ENCODE results near the gene FBN2. TPM values are rescaled to one million over a fixed set of nuclear protein-coding genes. Genes with fewer than 3 reads are reported as not detected.

FBN2 gene
- total and polyA plus RNA-seq, 2 donors, result 0.62 to 138 TPM

DNA sequence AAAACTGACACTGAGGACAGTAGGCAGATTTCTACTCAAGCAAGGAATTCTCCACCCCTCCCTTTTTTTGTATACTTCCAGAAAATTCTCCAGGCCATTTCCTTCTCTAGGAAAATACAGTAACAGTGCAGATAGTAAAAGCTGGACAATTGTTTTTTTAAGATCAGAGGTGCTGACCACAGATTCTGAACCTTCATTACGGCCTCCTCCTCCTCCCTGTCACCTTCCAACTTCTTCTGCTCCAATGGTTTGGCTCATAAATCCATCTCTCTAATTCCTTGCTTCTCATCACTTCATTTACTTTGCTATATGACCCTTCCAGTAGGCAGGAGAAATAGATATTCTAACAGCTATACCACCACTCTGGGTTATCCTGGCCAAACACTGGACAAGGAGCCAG lies 220.6 kb downstream of the FBN2 start:
- DNase-seq (ENCODE audit: extremely low spot score), result no peak
- WGBS, result 87% methylated on average over 1 of the region's 1 CpG
- Histone ChIP-seq H3K36me3 (ENCODE audit: insufficient read depth) (no peaks in the 10 kb centered on the region), H3K4me1 (ENCODE audit: insufficient read depth) (no peaks in the 10 kb centered on the region), H3K27ac (ENCODE audit: low read depth) (no peak overlapping the region), H3K4me3 (ENCODE audit: low read depth, low read length) (no peak overlapping the region)

DNA sequence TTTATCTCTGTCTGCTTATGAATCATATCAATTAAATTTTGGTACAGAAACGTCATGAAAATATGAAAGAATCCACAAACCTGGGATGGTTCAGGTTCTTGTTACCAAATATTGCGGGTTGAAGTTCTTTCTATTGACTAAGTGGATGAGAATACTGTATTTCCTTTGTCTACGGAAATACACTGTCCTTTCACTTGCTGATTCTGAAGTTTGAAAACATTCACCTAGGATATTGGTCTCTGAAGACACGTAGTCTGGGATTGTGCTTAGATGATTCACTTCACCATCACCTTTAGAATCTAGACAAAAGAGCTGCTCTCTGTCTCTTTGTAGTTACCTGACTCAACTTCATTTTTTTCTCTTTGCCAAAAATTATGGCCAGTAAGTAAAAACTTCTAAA lies 222.4 kb downstream of the FBN2 start:
- H3K4me1 ChIP-seq (ENCODE audit: insufficient read depth), result no peaks in the 10 kb centered on the region
- H3K4me3 ChIP-seq (ENCODE audit: low read depth, low read length), result no peak overlapping the region
- WGBS, result 94% methylated on average over 4 of the region's 4 CpGs
- DNase-seq (ENCODE audit: extremely low spot score), result no peak
- H3K27ac ChIP-seq (ENCODE audit: low read depth), result no peak overlapping the region
- H3K36me3 ChIP-seq (ENCODE audit: insufficient read depth), result no peaks in the 10 kb centered on the region

GRCh38 chr5:128305341-128305740 lies 232.7 kb downstream of the FBN2 start:
- 98% methylated on average over 5 of the region's 5 CpGs for WGBS
- H3K36me3 ChIP-seq (ENCODE audit: insufficient read depth), result no peaks in the 10 kb centered on the region
- no peak overlapping the region for H3K27ac ChIP-seq (ENCODE audit: low read depth)
- no peak for DNase-seq (ENCODE audit: extremely low spot score)
- H3K4me3 ChIP-seq (ENCODE audit: low read depth, low read length), result no peak overlapping the region
- no peaks in the 10 kb centered on the region for H3K4me1 ChIP-seq (ENCODE audit: insufficient read depth)

DNA sequence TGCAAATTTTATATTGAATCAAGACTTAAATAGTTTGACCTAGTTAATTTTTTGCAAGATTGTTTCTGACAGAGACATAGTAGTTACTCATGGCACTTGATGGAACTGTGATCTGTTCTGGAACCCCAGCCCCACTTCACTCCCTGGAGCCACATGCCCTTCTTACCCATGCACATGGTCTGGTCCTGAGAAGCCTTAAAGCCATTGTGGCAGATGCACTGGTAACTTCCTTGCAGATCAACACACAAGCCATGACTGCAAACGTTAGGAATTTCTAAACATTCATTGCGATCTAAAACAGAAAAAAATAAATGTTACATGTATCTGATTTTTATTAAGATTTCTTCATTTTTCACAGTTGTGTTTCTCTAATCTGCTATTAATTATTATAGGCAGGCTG lies 233.3 kb downstream of the FBN2 start:
- no peaks in the 10 kb centered on the region for H3K36me3 ChIP-seq (ENCODE audit: insufficient read depth)
- H3K4me1 ChIP-seq (ENCODE audit: insufficient read depth), result no peaks in the 10 kb centered on the region
- no peak overlapping the region for H3K4me3 ChIP-seq (ENCODE audit: low read depth, low read length)
- WGBS, result 77% methylated on average over 2 of the region's 2 CpGs
- H3K27ac ChIP-seq (ENCODE audit: low read depth), result no peak overlapping the region
- DNase-seq (ENCODE audit: extremely low spot score), result no peak

GRCh38 chr5:128304088-128304487 lies 234.0 kb downstream of the FBN2 start:
- Histone ChIP-seq H3K4me1 (ENCODE audit: insufficient read depth) (no peaks in the 10 kb centered on the region), H3K36me3 (ENCODE audit: insufficient read depth) (no peaks in the 10 kb centered on the region), H3K27ac (ENCODE audit: low read depth) (no peak overlapping the region), H3K4me3 (ENCODE audit: low read depth, low read length) (no peak overlapping the region)
- peak; percentile 32 for DNase-seq (ENCODE audit: extremely low spot score)

GRCh38 chr5:128303593-128303992 lies 234.5 kb downstream of the FBN2 start:
- H3K27ac ChIP-seq (ENCODE audit: low read depth), result no peak overlapping the region
- H3K4me1 ChIP-seq (ENCODE audit: insufficient read depth), result no peaks in the 10 kb centered on the region
- 30% methylated on average over 1 of the region's 1 CpG for WGBS
- H3K36me3 ChIP-seq (ENCODE audit: insufficient read depth), result no peaks in the 10 kb centered on the region
- H3K4me3 ChIP-seq (ENCODE audit: low read depth, low read length), result no peak overlapping the region
- no peak for DNase-seq (ENCODE audit: extremely low spot score)

DNA sequence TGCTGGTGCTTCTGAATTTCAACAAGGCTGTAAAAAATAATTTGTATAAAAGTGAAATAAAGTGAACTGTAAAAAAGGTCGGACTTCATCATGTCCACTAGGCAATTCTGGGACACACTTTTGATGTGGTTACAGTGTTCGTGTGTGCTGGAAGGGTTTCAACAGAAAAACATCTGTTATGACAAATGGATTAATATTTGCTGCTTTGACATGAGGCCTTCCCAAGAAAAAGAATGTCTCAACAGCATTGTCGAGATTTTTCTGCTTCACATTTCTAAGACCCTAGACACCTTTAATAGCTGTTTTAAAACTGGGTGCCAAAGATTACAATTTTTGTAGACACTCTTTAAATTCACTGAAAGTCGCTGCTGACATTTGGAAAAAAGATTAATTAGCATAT lies 237.9 kb downstream of the FBN2 start:
- no peak overlapping the region for H3K4me3 ChIP-seq (ENCODE audit: low read depth, low read length)
- no peak overlapping the region for H3K27ac ChIP-seq (ENCODE audit: low read depth)
- no peaks in the 10 kb centered on the region for H3K4me1 ChIP-seq (ENCODE audit: insufficient read depth)
- H3K36me3 ChIP-seq (ENCODE audit: insufficient read depth), result no peaks in the 10 kb centered on the region
- WGBS, result 67% methylated on average over 4 of the region's 4 CpGs
- no peak for DNase-seq (ENCODE audit: extremely low spot score)

- Histone ChIP-seq H3K4me3 (ENCODE audit: low read depth, low read length) (no peak overlapping the region), H3K4me1 (ENCODE audit: insufficient read depth) (no peaks in the 10 kb centered on the region), H3K36me3 (ENCODE audit: insufficient read depth) (no peaks in the 10 kb centered on the region), H3K27ac (ENCODE audit: low read depth) (no peak overlapping the region)
- 69% methylated on average over 2 of the region's 2 CpGs for WGBS
- DNase-seq (ENCODE audit: extremely low spot score), result no peak
Measured at GRCh38 chr5:128290152-128290858, 247.7 kb downstream of the FBN2 start.

- H3K36me3 ChIP-seq (ENCODE audit: insufficient read depth), result no peaks in the 10 kb centered on the region
- H3K4me1 ChIP-seq (ENCODE audit: insufficient read depth), result no peaks in the 10 kb centered on the region
- H3K27ac ChIP-seq (ENCODE audit: low read depth), result no peak overlapping the region
- WGBS, result 70% methylated on average over 2 of the region's 2 CpGs
- H3K4me3 ChIP-seq (ENCODE audit: low read depth, low read length), result no peak overlapping the region
- no peak for DNase-seq (ENCODE audit: extremely low spot score)
Measured at GRCh38 chr5:128287740-128288139, 250.3 kb downstream of the FBN2 start.

- Histone ChIP-seq H3K36me3 (ENCODE audit: insufficient read depth) (no peaks in the 10 kb centered on the region), H3K4me3 (ENCODE audit: low read depth, low read length) (no peak overlapping the region), H3K4me1 (ENCODE audit: insufficient read depth) (no peaks in the 10 kb centered on the region), H3K27ac (ENCODE audit: low read depth) (no peak overlapping the region)
- DNase-seq (ENCODE audit: extremely low spot score), result no peak
- WGBS, result 98% methylated on average over 2 of the region's 2 CpGs
Measured at GRCh38 chr5:128284236-128284635, 253.8 kb downstream of the FBN2 start.

DNA sequence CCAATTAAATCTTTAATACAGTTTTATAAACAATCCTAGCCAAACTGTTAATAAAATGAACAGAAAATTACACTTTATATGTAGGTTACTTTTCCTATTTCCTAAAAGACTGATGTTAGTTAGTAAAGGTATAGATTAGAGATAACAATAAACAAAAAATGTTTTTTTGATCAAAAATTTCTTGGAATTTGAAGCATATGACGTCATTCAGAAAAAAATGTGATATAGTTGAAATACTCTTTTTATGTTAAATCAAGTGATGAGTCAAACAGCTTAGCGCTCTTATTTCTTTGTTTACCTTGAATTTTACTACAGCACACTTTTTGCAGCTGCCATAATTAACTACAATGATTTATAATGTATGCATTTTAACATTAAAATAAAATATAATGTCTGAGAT lies 258.7 kb downstream of the FBN2 start:
- no peaks in the 10 kb centered on the region for H3K4me1 ChIP-seq (ENCODE audit: insufficient read depth)
- WGBS, result 73% methylated on average over 2 of the region's 2 CpGs
- DNase-seq (ENCODE audit: extremely low spot score), result no peak

DNA sequence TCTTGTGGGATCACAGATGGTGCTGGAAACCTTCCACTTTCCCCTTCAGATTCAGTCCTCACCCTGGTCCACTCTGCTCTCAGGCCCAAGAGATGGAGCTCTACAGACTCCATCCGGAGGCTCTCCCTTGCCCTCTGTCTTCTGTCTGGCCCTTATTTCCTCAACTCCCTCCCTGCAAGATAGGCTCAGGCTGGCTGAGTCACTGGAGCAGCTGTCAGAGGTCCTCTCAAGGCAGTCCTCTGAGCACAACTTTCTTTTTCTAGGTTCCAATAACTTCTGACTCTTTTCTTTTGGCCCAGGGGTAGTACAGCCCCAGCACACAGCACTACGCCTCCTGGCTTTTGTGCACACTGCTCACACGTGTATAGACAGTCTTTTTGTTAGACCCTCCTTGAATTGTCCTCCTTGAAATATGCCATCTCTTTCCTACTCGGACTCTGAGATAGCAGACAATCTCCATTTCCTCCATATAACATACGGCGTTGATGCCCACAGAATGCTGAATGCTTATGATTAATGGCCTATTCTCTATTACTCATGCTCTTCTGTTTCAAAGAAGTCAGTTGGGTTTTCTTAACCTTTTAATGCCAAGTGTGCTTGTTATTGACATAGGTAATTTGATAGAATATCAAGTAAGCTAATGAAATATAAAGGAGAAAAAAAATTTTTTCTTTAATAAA lies 261.4 kb downstream of the FBN2 start:
- DNase-seq (ENCODE audit: extremely low spot score), result no peak
- Histone ChIP-seq H3K4me3 (ENCODE audit: low read depth, low read length) (no peak overlapping the region), H3K36me3 (ENCODE audit: insufficient read depth) (no peaks in the 10 kb centered on the region), H3K27ac (ENCODE audit: low read depth) (no peak overlapping the region), H3K4me1 (ENCODE audit: insufficient read depth) (no peaks in the 10 kb centered on the region)
- WGBS, result 73% methylated on average over 6 of the region's 6 CpGs

More for the DNA sequence above, 258.7 kb downstream of the FBN2 start:
- Histone ChIP-seq H3K4me3 (ENCODE audit: low read depth, low read length) (no peak overlapping the region), H3K27ac (ENCODE audit: low read depth) (no peak overlapping the region), H3K36me3 (ENCODE audit: insufficient read depth) (no peaks in the 10 kb centered on the region)

- DNase-seq (ENCODE audit: extremely low spot score), result no peak
Measured at GRCh38 chr5:128274441-128274840, 263.6 kb downstream of the FBN2 start.

DNA sequence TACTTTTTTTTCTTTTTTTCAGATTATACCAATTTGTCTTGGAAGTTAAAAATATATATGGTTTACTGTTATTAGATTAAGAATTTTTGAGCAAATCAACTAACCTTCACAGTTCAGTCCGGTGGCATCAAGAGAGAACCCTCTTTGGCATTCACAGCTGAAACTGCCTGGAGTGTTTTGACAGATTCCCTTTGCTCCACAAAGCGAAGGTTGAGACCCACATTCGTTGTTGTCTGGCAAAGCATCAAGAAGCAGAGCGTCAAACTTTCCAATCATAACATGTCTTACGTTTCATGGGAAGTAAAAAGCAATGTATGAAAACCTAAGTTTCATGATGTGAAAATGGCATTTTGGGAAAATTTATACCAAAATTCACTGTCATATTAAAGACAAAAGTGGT lies 264.3 kb downstream of the FBN2 start:
- H3K27ac ChIP-seq (ENCODE audit: low read depth), result no peak overlapping the region
- no peaks in the 10 kb centered on the region for H3K36me3 ChIP-seq (ENCODE audit: insufficient read depth)
- H3K4me1 ChIP-seq (ENCODE audit: insufficient read depth), result no peaks in the 10 kb centered on the region
- WGBS, result 58% methylated on average over 5 of the region's 5 CpGs
- H3K4me3 ChIP-seq (ENCODE audit: low read depth, low read length), result no peak overlapping the region
- no peak for DNase-seq (ENCODE audit: extremely low spot score)

More at GRCh38 chr5:128274441-128274840, 263.6 kb downstream of the FBN2 start:
- H3K4me3 ChIP-seq (ENCODE audit: low read depth, low read length), result no peak overlapping the region
- H3K27ac ChIP-seq (ENCODE audit: low read depth), result no peak overlapping the region
- H3K36me3 ChIP-seq (ENCODE audit: insufficient read depth), result no peaks in the 10 kb centered on the region
- no peaks in the 10 kb centered on the region for H3K4me1 ChIP-seq (ENCODE audit: insufficient read depth)
- WGBS, result 91% methylated on average over 2 of the region's 2 CpGs
